Measurements from ENCODE around the gene IMMP2L.

Gene IMMP2L

GRCh38 chr7:111238886-111239285, 323.4 kb downstream of the IMMP2L start:
- FAIRE-seq (no peak), DNase-seq (ENCODE audit: insufficient read length, low spot score) (no peak)

DNA sequence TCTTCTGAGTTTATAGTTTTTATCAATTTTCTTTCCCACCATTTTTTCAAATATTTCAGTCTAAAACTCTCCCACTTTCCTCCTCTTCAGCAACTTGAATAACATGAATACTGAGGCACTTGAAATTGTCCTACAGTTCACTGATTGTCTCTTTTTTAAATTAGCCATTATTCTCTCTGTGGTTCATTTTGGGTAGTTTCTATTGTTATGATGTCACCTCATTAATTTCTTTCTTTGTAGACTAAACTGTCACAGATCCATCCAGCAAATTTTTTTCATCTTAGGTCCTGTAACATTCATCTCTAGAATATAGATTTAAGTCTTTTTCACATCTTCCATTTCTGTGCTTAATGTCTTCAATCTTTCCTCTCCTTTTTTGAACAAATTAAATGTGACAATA, 326.6 kb downstream of the IMMP2L start:
- FAIRE-seq (no peak), DNase-seq (ENCODE audit: insufficient read length, low spot score) (no peak)

DNA sequence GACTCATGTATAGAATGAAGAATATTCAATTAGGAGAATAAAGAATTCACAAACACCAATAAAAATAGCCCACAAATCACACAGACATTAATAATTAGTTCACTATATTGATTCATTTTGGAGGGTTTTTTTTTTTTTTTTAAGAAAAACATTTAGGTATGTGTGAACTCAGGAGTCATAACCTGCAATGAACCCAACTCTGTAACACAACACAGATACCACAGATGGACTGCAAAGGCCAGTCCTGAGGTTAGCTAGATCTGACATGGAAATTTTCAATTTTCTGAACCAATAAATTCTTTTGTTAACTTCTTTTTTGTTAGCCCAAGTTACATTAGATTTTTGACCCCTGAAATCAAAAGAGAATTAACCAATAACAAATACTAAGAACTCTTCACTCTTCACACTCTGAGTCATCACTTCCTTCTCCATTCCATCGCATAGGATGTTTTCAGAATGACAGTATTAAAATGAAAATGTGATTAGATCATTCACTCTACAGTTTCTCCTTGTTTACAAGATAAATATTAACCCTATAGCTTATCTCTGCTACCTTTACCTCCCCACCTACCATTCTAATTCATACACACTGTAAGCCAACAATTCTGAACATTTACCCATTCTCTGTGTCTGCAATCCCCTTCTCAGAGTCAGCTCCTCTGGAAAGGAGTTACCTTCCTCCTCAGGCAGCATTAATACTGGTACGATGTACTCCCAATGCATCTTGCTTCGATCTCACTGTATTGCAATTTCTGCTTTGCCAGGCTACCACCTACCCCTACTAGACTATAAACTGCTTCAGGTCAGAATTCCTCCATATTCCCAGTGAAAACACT, 329.8 kb downstream of the IMMP2L start:
- no peak for DNase-seq (ENCODE audit: insufficient read length, low spot score)
- FAIRE-seq = no peak

DNA sequence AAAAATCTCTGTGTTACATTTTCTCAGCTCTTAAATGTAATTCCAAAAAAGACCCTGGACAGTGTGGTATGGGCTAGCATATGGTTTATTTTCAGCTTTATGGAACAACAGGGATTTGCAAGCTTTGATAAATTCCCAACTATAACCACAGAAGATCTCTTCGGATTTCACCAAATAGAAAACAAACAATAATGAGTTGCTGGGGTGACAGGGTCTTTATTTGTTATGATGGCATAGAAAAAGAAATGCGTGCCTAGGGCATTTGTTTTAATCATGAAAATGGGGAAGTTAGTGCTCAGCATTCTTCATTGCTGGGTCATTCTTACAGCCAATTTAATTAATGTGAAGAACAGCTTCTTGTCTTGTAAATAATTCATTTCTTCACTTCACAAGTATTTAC, 332.4 kb downstream of the IMMP2L start:
- DNase-seq (ENCODE audit: insufficient read length, low spot score) (no peak), FAIRE-seq (no peak)

- no peak for DNase-seq (ENCODE audit: insufficient read length, low spot score)
- FAIRE-seq = no peak
Measured at GRCh38 chr7:111229181-111229740, 333.0 kb downstream of the IMMP2L start.

GRCh38 chr7:111228437-111228836, 333.9 kb downstream of the IMMP2L start:
- FAIRE-seq (no peak), DNase-seq (ENCODE audit: insufficient read length, low spot score) (no peak)

DNA sequence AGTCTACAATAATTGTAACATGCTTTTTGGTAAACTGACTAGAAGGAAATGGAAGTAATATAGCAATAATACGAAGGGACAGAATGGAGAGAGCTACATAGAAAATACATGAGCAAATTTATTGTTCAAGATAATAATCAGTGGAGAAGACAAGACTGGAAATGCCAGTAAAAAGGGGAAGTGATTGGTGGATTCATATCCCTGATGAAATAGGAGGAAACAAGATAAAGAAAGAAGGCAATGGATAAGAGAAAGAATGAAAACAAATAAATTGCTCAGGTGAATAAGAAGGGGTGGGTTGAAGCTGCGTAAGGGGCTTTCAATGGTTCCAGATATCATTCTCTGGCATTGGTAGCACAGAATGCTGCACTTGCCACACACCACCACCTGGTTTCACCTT, 335.5 kb downstream of the IMMP2L start:
- DNase-seq (ENCODE audit: insufficient read length, low spot score) (no peak), FAIRE-seq (no peak)

DNA sequence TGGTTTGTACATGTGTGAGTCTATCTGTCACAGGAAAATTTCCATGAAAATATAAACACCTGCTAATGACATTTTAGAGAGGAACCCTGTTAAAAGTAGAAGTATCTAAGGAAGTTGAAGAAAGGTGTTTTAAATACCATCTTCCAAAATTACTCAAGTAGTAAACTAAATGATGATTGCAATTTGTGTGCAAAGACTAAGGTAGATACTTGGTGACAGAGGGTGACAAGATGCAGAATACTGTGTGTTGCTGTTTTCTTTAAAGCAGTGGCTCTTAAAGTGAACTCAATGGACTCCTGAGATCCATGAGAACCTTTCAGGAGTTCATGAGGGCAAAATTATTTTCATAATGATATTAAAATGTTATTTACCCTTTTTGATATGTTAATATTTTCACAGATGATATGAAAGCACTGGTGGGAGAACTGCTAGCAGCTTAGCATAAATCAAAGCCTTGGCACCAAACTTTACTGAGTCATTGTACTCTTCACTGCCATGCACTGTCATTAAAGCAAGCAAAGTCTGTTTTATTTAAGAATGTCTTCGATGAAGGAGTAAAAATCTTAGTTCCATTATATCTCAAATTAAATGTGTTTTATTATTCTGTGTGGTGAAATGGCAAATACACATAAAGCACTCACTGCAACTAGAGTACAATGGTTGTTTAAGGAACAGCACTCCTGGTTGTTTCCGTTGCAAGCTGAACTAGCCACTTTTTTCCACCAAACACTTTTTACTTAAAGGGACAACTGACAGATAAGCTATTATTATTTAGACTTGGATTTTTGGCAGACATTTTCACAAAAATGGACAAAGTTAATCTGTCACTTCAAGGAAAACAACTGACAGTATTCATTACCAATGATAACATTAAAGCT, 337.7 kb downstream of the IMMP2L start:
- no peak for DNase-seq (ENCODE audit: insufficient read length, low spot score)
- FAIRE-seq = no peak

- DNase-seq (ENCODE audit: insufficient read length, low spot score) (no peak), FAIRE-seq (no peak)
Measured at GRCh38 chr7:111223802-111224253, 338.5 kb downstream of the IMMP2L start.

DNA sequence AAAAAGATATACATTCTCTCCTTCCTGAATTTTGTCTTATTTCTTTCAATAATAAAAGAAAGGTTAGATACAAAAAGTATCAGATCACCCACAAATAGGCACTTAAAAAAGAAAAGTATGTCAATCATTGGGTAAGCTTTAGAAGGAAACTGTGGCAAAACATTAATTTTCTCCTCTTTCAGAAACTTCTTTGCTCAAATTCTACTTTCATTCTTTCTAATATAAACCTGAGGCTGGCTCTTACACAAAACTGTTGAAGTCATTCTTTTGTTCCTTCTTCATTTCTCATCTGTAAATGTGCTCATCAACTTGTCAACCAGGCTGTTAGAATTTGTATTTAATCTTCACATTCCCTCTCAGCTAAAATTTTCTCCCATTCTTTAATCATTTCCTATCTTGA, 346.7 kb downstream of the IMMP2L start:
- DNase-seq (ENCODE audit: insufficient read length, low spot score) (no peak), FAIRE-seq (no peak)

DNA sequence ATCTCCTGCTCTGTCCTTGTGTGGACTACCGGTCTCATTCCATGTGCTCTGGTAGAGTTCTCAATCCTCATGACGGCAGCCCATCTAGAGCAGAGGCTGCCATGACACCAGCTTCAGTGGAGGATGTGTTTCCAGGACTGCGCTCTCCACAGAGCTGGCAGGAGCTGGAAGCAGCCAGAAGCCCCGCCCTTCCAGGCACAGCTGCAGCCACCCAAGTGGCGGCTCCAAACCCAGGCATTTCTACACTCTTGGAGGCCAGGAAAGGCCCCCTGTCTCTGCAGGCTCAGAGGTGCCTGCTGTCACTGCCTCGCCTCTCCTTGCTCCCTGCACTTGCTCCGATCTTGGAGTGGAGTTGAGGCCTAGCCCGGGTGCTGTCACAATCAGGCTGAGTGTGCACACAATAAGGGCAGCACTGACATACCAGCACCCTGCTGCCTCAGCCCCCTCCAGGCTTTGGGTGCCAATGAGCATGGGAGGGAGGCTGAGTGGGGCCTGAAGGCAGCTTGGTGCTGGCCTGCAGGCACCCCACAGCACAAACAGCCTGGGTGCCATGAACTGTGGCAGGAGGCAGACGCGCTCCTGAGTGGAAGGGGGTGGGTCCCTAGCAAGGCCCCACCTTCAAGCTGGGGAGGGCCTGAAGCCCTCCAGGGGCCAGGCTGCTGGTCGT, 349.3 kb downstream of the IMMP2L start:
- DNase-seq (ENCODE audit: insufficient read length, low spot score) = no peak
- no peak for FAIRE-seq

- FAIRE-seq (no peak), DNase-seq (ENCODE audit: insufficient read length, low spot score) (no peak)
Measured at GRCh38 chr7:111210996-111211395, 351.3 kb downstream of the IMMP2L start.

DNA sequence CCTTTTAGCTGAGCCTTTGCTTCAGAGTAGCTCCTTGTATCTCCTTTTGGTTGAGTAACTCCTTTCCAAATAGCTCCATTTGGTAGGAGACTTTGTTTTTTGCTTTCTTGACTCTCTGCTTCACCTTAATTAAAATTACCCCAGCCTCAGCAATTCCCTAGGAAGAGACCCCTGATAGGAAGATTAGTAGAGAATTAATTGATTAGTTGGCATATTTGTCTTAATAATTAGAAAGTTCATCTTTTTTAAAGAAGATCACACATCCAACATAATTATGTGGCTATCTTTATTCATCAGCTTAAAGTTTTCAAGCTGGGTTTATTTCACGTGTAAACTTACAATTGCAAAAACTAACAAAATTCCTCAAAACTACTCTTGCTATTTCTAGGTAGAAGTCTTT, 352.2 kb downstream of the IMMP2L start:
- FAIRE-seq (no peak), DNase-seq (ENCODE audit: insufficient read length, low spot score) (no peak)

GRCh38 chr7:111205251-111205650, 357.0 kb downstream of the IMMP2L start:
- no peak for FAIRE-seq
- DNase-seq (ENCODE audit: insufficient read length, low spot score) = no peak

DNA sequence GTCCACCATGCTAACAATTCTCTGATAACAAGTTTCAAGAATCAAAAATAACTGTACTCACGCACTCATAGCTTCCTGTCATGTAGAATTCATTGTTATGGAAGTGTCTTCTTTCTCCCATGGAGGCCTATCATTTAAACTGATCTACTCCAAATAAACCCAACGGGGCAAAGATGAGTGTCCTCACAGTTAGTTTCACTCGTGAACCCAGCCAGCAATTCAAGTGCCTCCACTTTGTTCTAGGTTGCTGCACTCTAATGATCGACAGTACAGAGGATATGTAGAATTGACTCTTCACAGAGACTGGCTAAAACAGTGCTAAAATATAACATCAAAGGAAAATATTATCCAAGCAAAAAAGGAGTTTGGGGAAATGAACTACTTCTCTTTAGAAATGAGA, 360.0 kb downstream of the IMMP2L start:
- no peak for FAIRE-seq
- DNase-seq (ENCODE audit: insufficient read length, low spot score) = no peak

DNA sequence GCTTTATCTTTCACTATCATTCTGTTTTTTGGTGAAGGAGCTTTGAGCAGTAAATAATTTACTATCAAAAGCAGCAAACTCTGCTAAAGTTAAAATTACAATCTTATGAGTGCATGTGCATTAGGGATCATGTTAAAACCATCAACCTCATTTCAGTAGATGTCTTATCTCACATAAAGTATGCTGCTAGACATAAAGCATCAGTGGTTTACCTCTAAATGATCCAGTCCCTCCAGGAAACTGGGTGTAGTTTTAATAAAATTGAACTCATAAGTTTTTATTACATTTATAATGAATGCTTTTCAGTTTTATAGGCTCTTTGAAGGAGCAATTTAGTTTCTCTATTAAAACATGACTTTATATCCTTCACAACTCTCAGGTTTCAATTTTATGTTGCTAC, 362.6 kb downstream of the IMMP2L start:
- FAIRE-seq (no peak), DNase-seq (ENCODE audit: insufficient read length, low spot score) (no peak)

- DNase-seq (ENCODE audit: insufficient read length, low spot score) (no peak), FAIRE-seq (no peak)
Measured at GRCh38 chr7:111198255-111198654, 364.0 kb downstream of the IMMP2L start.

DNA sequence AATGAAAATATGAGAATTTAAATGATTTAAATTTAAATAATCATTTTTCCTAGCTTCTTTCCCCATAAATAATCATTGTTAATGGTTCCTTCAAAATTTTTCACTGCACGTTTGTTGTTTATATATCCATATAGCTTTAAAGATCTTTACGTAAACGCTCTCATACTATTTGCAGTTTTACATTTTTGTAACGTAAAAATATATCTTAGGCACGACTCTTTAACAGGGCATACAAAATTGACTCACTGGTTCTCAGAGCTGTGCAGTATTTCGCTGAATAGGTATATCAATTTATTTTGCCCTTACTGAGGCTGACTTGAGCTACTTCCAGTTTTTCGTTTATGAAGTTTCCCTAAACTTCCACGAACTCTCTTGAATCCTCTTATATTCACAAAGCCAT, 365.6 kb downstream of the IMMP2L start:
- no peak for FAIRE-seq
- DNase-seq (ENCODE audit: insufficient read length, low spot score) = no peak

DNA sequence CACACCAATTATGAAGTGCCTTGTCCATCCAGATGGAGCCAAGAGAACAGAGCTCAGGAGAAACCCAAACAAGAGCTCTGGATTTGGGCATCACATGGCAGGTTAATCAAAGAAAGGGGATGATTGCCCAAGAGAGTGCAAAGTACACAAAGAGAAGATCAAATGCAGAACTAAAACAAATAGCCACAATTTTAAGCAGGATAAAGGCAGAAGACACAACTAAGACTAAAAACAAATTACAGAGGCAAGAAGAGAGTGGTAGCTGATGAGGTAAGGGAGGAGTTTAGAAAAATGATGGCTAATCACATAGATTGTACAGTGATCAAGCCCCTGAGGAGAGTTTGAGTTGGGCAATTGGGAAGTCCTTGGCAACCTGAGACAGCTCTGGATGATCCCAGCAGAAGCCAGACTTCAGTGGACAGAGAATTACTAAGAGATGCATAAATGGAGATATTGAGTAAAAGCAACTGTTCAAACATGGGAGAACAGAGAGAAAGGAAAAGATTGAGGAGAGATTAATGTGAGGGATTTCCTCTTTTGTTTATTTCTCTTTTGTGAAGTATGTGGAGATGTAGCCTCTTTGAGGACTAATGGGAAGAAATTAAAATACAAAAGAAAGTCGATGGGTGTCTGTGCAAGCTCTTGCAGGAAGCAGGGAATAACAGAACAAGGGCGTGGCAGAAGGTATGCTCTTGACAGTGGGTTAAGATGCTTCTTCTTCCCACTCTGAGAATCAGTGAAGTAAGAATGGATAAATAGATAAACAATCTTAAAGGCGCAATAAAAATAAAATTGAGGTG, 369.5 kb downstream of the IMMP2L start:
- DNase-seq (ENCODE audit: insufficient read length, low spot score) = no peak
- FAIRE-seq = no peak

DNA sequence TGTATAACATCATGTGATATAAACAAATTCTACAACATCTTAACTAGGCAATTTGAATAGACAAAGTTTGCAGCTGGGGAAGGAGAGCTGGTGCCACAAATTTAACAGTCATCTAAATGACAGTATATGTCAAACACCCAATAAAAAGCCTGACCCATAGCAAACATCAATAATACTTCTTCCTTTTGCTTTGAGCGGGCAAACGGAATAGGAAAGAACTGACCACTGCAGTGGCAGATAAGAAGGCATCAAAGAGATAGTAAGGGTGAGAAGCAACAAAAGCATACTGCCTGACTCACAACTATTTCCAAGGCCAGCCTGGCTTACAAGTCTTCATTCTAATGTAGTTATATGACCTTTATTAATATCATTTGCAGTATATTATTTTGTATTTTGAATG, 371.5 kb downstream of the IMMP2L start:
- DNase-seq (ENCODE audit: insufficient read length, low spot score) = no peak
- FAIRE-seq = no peak
